Measurements from ENCODE around the gene RCAN2.

Gene RCAN2

GRCh38 chr6:46329568-46329967 lies 161.7 kb downstream of the RCAN2 start:
- no peak for DNase-seq

- no peak for DNase-seq
Measured at GRCh38 chr6:46327779-46328178, 163.5 kb downstream of the RCAN2 start.

GRCh38 chr6:46325561-46326530 lies 165.4 kb downstream of the RCAN2 start:
- no peak for DNase-seq

GRCh38 chr6:46324706-46325105 lies 166.5 kb downstream of the RCAN2 start:
- DNase-seq: no peak

- no peak for DNase-seq
Measured at GRCh38 chr6:46323966-46324622, 167.2 kb downstream of the RCAN2 start.

- no peak for DNase-seq
Measured at GRCh38 chr6:46323312-46323965, 167.8 kb downstream of the RCAN2 start.

- DNase-seq: no peak
Measured at GRCh38 chr6:46320505-46320904, 170.7 kb downstream of the RCAN2 start.

GRCh38 chr6:46315589-46315988 lies 175.7 kb downstream of the RCAN2 start:
- DNase-seq: no peak

- DNase-seq: no peak
Measured at GRCh38 chr6:46312654-46313053, 178.6 kb downstream of the RCAN2 start.

- no peak for DNase-seq
Measured at GRCh38 chr6:46310196-46310595, 181.1 kb downstream of the RCAN2 start.

- no peak for DNase-seq
Measured at GRCh38 chr6:46306431-46306830, 184.8 kb downstream of the RCAN2 start.

- no peak for DNase-seq
Measured at GRCh38 chr6:46305833-46306232, 185.4 kb downstream of the RCAN2 start.

- DNase-seq: no peak
Measured at GRCh38 chr6:46305236-46305635, 186.0 kb downstream of the RCAN2 start.

GRCh38 chr6:46302816-46303215 lies 188.4 kb downstream of the RCAN2 start:
- no peak for DNase-seq

GRCh38 chr6:46302176-46302575 lies 189.1 kb downstream of the RCAN2 start:
- DNase-seq: no peak

- no peak for DNase-seq
Measured at GRCh38 chr6:46299253-46299652, 192.0 kb downstream of the RCAN2 start.

GRCh38 chr6:46296586-46296985 lies 194.7 kb downstream of the RCAN2 start:
- no peak for DNase-seq

GRCh38 chr6:46293641-46294316 lies 197.5 kb downstream of the RCAN2 start:
- DNase-seq: no peak

GRCh38 chr6:46291880-46292279 lies 199.4 kb downstream of the RCAN2 start:
- DNase-seq: no peak

GRCh38 chr6:46291275-46291633 lies 200.0 kb downstream of the RCAN2 start:
- DNase-seq: no peak

- DNase-seq: no peak
Measured at GRCh38 chr6:46290421-46291274, 200.6 kb downstream of the RCAN2 start.

GRCh38 chr6:46289898-46290297 lies 201.4 kb downstream of the RCAN2 start:
- DNase-seq: no peak
